ENCODE data around the gene TRNAU1AP. TPM values are rescaled to one million over a fixed set of nuclear protein-coding genes. Genes with fewer than 3 reads are reported as not detected.

The TRNAU1AP gene
- total and polyA plus RNA-seq, 2 of the 13 experiments (the other 11 are each of a cell fraction or from before 2014, with no cell fraction given): 29.0 to 42.9 TPM

- peak; percentile 76 for TF ChIP-seq XRCC5 (optimal IDR thresholded peaks at IDR 0.05; ENCODE audit: low read length)
- TF ChIP-seq SIN3B (IDR thresholded peaks at IDR 0.05; ENCODE audit: low read length): no peak
- TF ChIP-seq ZSCAN5A (CRISPR knock-in tag; IDR thresholded peaks at IDR 0.05; ENCODE audit: borderline replicate concordance): peak; percentile 80; the same call in 1 of the 2 replicates
- no peak for TF ChIP-seq ZNF292 (CRISPR knock-in tag; IDR thresholded peaks at IDR 0.05; ENCODE audit: borderline replicate concordance, low read depth)
- no peak for TF ChIP-seq ZBTB1 (CRISPR knock-in tag; IDR thresholded peaks at IDR 0.05; ENCODE audit: borderline replicate concordance)
- peak; percentile 73; the same call in 1 of the 2 replicates for TF ChIP-seq THAP7 (CRISPR knock-in tag; IDR thresholded peaks at IDR 0.05)
- TF ChIP-seq BORCS8-MEF2B (CRISPR knock-in tag; IDR thresholded peaks at IDR 0.05): peak; percentile 58; the same call in 1 of the 2 replicates
- TF ChIP-seq FOXM1 (CRISPR knock-in tag; IDR thresholded peaks at IDR 0.05): no peak
- no peak for TF ChIP-seq TCF7L2 (IDR thresholded peaks at IDR 0.05; ENCODE audit: low read depth, low read length)
- peak; percentile 99 for TF ChIP-seq ZBTB38 (CRISPR knock-in tag; IDR thresholded peaks at IDR 0.05)
- peak; percentile 74 for TF ChIP-seq SUZ12 (IDR thresholded peaks at IDR 0.05; ENCODE audit: low read depth, low read length)
- no peak for TF ChIP-seq ZNF484 (CRISPR knock-in tag; IDR thresholded peaks at IDR 0.05; ENCODE audit: borderline replicate concordance, low read depth)
- peak; percentile 70 for TF ChIP-seq NR2C2 (CRISPR knock-in tag; IDR thresholded peaks at IDR 0.05; ENCODE audit: borderline replicate concordance)
- TF ChIP-seq ELF1 (CRISPR knock-in tag; IDR thresholded peaks at IDR 0.05): peak; percentile 66
- TF ChIP-seq ZNF383 (CRISPR knock-in tag; IDR thresholded peaks at IDR 0.05; ENCODE audit: borderline replicate concordance): no peak
- TF ChIP-seq ZNF510 (CRISPR knock-in tag; IDR thresholded peaks at IDR 0.05; ENCODE audit: low read depth): peak; percentile 97; the same call in 1 of the 2 replicates
- peak; percentile 82 for TF ChIP-seq ZNF501 (CRISPR knock-in tag; IDR thresholded peaks at IDR 0.05)
- peak; percentile 52 for TF ChIP-seq ZKSCAN8 (CRISPR knock-in tag; IDR thresholded peaks at IDR 0.05; ENCODE audit: borderline replicate concordance)
- peak; percentile 93 for TF ChIP-seq ZSCAN21 (CRISPR knock-in tag; IDR thresholded peaks at IDR 0.05; ENCODE audit: borderline replicate concordance)
- TF ChIP-seq HOXD1 (CRISPR knock-in tag; IDR thresholded peaks at IDR 0.05): peak; percentile 72; the same call in 1 of the 2 replicates
- peak; percentile 82 for TF ChIP-seq ZNF18 (CRISPR knock-in tag; IDR thresholded peaks at IDR 0.05; ENCODE audit: insufficient replicate concordance)
- TF ChIP-seq ZNF792 (CRISPR knock-in tag; IDR thresholded peaks at IDR 0.05): peak; percentile 83
- peak; percentile 68 for TF ChIP-seq ZNF761 (CRISPR knock-in tag; conservative IDR thresholded peaks at IDR 0.05)
- no peak for TF ChIP-seq GZF1 (CRISPR knock-in tag; IDR thresholded peaks at IDR 0.05)
- peak; percentile 91; the same call in 1 of the 2 replicates for TF ChIP-seq ZNF598 (CRISPR knock-in tag; IDR thresholded peaks at IDR 0.05; ENCODE audit: borderline replicate concordance)
- TF ChIP-seq SETDB1 (CRISPR knock-in tag; IDR thresholded peaks at IDR 0.05; ENCODE audit: borderline replicate concordance): no peak
Measured at GRCh38 chr1:28581531-28582247, 28.8 kb downstream of the TRNAU1AP start (continued).
